ENCODE data around the gene ABLIM3. TPM values are rescaled to one million over a fixed set of nuclear protein-coding genes. Genes with fewer than 3 reads are reported as not detected.

The ABLIM3 gene
- total and polyA plus RNA-seq, 4 donors, result 8.0 to 54.2 (median 33.6) TPM

- no peaks in the 10 kb centered on the region for H3K9me3 ChIP-seq (ENCODE audit: control insufficient read depth in 4 of 4, insufficient read depth in 3 of 4, low read length in 3 of 4)
- H3K4me3 ChIP-seq, result no peak overlapping the region
- no peaks in the 10 kb centered on the region for H3K4me1 ChIP-seq (ENCODE audit: control insufficient read depth in 5 of 5, insufficient read depth in 5 of 5, low read length in 5 of 5)
- peaks cover 8 to 48% (median 39%) of the 10 kb centered on the region in 4 donors for H3K36me3 ChIP-seq (ENCODE audit: control insufficient read depth in 4 of 4, insufficient read depth in 4 of 4, low read length in 4 of 4)
- H3K27ac ChIP-seq (ENCODE audit: low read depth in 1 of 2, low read length in 1 of 2), result no peak overlapping the region
- TF ChIP-seq CTCF (IDR thresholded peaks at IDR 0.05; ENCODE audit: control extremely low read depth, extremely low read depth), result no peak
- H3K27me3 ChIP-seq (ENCODE audit: control insufficient read depth in 3 of 3, insufficient read depth in 3 of 3, low read length in 2 of 3), result peaks cover 0 to 6% (median 0%) of the 10 kb centered on the region in 3 donors
- 64 to 79% methylated on average over 4 of the region's 4 CpGs for WGBS, 2 donors
- no peak overlapping the region for H3K9ac ChIP-seq (ENCODE audit: insufficient read depth in 1 of 2, low read length in 2 of 2)
- DNase-seq (no peak), ATAC-seq (ENCODE audit: insufficient read depth, low FRiP score) (no peak)
Observed at GRCh38 chr5:149237662-149238061, 96.4 kb downstream of the ABLIM3 start.

GRCh38 chr5:149238540-149238939 is 97.2 kb downstream of the ABLIM3 start:
- Histone ChIP-seq H3K4me3 (no peak overlapping the region), H3K27ac (ENCODE audit: low read depth in 1 of 2, low read length in 1 of 2) (no peak overlapping the region), H3K9ac (ENCODE audit: insufficient read depth in 1 of 2, low read length in 2 of 2) (no peak overlapping the region), H3K27me3 (ENCODE audit: control insufficient read depth in 3 of 3, insufficient read depth in 3 of 3, low read length in 2 of 3) (peaks cover 0 to 6% (median 0%) of the 10 kb centered on the region in 3 donors), H3K9me3 (ENCODE audit: control insufficient read depth in 4 of 4, insufficient read depth in 3 of 4, low read length in 3 of 4) (no peaks in the 10 kb centered on the region), H3K4me1 (ENCODE audit: control insufficient read depth in 5 of 5, insufficient read depth in 5 of 5, low read length in 5 of 5) (no peaks in the 10 kb centered on the region), H3K36me3 (ENCODE audit: control insufficient read depth in 4 of 4, insufficient read depth in 4 of 4, low read length in 4 of 4) (peaks cover 8 to 44% (median 35%) of the 10 kb centered on the region in 4 donors)
- 70 to 87% methylated on average over 2 of the region's 2 CpGs for WGBS, 2 donors
- ATAC-seq (ENCODE audit: insufficient read depth, low FRiP score) (no peak), DNase-seq (no peak)
- no peak for TF ChIP-seq CTCF (IDR thresholded peaks at IDR 0.05; ENCODE audit: control extremely low read depth, extremely low read depth)

- Histone ChIP-seq H3K27ac (ENCODE audit: low read depth in 1 of 2, low read length in 1 of 2) (no peak overlapping the region), H3K36me3 (ENCODE audit: control insufficient read depth in 4 of 4, insufficient read depth in 4 of 4, low read length in 4 of 4) (peaks cover 6 to 42% (median 24%) of the 10 kb centered on the region in 4 donors), H3K9me3 (ENCODE audit: control insufficient read depth in 4 of 4, insufficient read depth in 3 of 4, low read length in 3 of 4) (no peaks in the 10 kb centered on the region), H3K4me3 (no peak overlapping the region), H3K27me3 (ENCODE audit: control insufficient read depth in 3 of 3, insufficient read depth in 3 of 3, low read length in 2 of 3) (no peaks in the 10 kb centered on the region), H3K9ac (ENCODE audit: insufficient read depth in 1 of 2, low read length in 2 of 2) (no peak overlapping the region), H3K4me1 (ENCODE audit: control insufficient read depth in 5 of 5, insufficient read depth in 5 of 5, low read length in 5 of 5) (no peaks in the 10 kb centered on the region)
- WGBS, 2 donors, result 39 to 78% methylated on average over 2 of the region's 2 CpGs
- no peak for ATAC-seq (ENCODE audit: insufficient read depth, low FRiP score)
- TF ChIP-seq CTCF (IDR thresholded peaks at IDR 0.05; ENCODE audit: control extremely low read depth, extremely low read depth), result no peak
- DNase-seq, result no peak
Observed at GRCh38 chr5:149239917-149240316, 98.6 kb downstream of the ABLIM3 start.

GRCh38 chr5:149240354-149240998 is 99.2 kb downstream of the ABLIM3 start:
- TF ChIP-seq CTCF (IDR thresholded peaks at IDR 0.05; ENCODE audit: control extremely low read depth, extremely low read depth), result no peak
- Histone ChIP-seq H3K9ac (ENCODE audit: insufficient read depth in 1 of 2, low read length in 2 of 2) (no peak overlapping the region), H3K9me3 (ENCODE audit: control insufficient read depth in 4 of 4, insufficient read depth in 3 of 4, low read length in 3 of 4) (no peaks in the 10 kb centered on the region), H3K4me1 (ENCODE audit: control insufficient read depth in 5 of 5, insufficient read depth in 5 of 5, low read length in 5 of 5) (no peaks in the 10 kb centered on the region), H3K4me3 (no peak overlapping the region), H3K27me3 (ENCODE audit: control insufficient read depth in 3 of 3, insufficient read depth in 3 of 3, low read length in 2 of 3) (no peaks in the 10 kb centered on the region), H3K36me3 (ENCODE audit: control insufficient read depth in 4 of 4, insufficient read depth in 4 of 4, low read length in 4 of 4) (peaks cover 6 to 43% (median 24%) of the 10 kb centered on the region in 4 donors), H3K27ac (ENCODE audit: low read depth in 1 of 2, low read length in 1 of 2) (no peak overlapping the region)
- peak; percentile 48 for ATAC-seq (ENCODE audit: insufficient read depth, low FRiP score)
- WGBS, 2 donors, result 34 to 57% methylated on average over 13 of the region's 13 CpGs
- no peak for DNase-seq
